A172 (cell line): Measurements from ENCODE around the gene TMEM236. TPM values are rescaled to one million over a fixed set of nuclear protein-coding genes. Genes with fewer than 3 reads are reported as not detected.
"Not testable (repeated sequence)": the region's sequence is repeated elsewhere in the genome, so short reads cannot be mapped to it uniquely, and the experiment has no call there.

ENCODE experiments used
- DNase-seq: peaks from one replicate; pipeline ENCODE4 v3.0.0-alpha.2; 2015; ENCODE audit warnings: low spot score
- total RNA-seq: library from RNA; depleted of rRNA; stranded (reverse); fragments of >200 nt; shearing (Covaris generic); gene quantifications from 2 replicates; pipeline ENCODE4 v1.2.3, GENCODE V29; 2014; rRNA removed

Gene TMEM236, protein sequence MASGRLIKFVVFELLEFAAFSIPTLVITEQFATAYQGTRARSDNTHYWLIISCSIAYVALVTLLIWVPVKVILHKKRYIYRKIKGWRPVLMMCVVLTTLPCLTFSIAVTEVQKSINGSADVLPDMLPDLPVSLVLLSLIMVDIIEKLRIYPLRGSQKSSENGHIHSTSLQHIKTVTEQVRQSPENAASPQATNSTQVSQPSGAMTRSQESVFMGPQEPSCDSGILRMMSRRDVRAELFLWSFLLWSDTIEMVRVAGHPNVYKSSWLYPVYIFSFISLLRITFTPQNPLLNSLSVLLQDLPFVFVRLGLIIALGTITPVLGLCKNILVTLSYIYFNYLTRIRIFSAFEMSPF
- total RNA-seq, result 0.05 and 0.12 TPM in 2 replicates

DNA sequence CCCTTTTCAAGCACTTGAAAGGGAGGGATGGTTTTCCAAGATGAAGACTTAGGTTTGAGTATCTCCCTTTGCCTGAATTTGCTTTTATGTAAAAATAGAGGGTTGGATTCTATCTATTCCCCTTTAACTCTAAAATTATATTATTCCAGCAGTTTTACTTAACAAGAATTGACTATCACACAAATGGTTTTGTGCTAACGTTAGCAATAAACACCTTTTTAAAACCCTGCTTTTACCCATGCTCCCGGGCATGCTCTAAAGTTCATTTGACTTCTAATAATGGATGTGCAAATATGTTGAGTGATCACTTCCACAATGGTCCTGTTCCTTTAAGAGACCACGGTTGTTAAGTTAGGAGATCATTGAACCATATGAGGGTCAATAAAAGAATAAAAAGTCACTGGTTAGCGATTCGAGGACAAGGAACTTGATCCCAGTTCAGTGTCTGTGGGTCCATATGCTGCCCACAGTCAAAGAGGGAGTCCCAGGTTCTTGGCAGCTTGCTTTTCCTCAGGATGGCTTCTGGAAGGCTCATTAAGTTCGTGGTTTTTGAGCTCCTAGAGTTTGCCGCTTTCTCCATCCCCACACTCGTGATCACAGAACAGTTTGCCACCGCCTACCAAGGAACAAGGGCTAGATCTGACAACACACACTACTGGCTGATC, at the start of gene TMEM236:
TSS of gene TMEM236 (plus strand) at position 421 of the 665 bp plus-strand sequence. CDS start at position 516, 95 bp downstream.
- no peak for DNase-seq

DNA sequence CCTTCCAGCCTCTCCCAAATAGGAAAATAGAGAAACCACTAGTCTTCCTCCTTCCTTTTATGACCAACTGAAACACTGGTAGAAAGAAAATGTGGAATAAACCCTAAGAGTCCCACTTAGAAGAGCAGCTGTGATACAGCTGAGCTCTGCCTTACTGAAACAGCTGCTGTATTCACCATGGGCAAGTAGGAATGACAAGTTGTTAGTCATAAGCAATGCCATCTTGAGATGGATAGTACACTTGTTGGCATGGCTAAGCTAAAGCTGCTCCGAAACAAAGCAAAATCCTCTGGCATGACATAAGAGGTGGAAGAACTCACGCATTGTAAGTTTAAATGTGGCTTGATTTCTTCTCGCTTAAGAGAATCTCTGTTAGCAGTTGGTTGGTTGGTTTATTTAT, 48.3 kb upstream of the TMEM236 start:
- no peak for DNase-seq

DNA sequence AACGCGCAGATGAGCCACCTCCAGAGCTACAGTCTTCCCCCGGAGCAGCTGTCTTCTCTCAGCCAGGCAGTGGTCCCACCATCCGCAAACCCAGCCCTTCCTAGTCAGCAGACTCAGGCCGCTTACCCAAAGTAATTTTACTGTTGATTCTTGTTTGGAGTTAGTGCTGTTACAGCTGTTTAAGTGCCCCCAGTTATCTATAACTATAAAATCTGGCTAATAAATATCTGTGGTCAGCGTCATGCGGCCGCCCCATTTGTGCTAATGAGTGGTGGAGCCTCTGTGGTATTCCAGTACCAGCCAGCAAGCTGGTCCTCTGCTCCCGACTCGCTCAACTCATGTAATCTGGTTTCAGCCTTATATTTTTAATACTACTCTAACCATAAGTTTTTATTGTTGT, 43.2 kb upstream of the TMEM236 start:
- peak; percentile 19 for DNase-seq

DNA sequence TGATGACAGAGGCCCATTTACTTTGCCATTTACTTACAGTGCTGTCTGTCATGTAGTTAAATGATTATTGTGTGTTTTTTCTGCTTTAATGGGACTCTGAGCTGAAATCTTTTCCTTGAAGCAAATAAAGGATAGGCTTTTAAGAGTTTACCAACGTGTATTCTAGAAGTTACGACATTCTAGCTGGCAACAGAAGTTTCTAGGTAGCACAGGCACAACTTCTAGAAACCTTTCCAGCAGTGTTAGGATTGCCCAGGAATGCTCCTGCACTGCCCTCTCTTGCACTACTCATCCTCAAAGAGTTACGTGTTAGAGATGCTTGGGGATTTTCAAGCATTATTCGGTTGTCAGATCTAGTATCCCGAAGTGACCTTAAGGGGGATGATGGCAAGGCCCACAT, 42.5 kb upstream of the TMEM236 start:
- no peak for DNase-seq

DNA sequence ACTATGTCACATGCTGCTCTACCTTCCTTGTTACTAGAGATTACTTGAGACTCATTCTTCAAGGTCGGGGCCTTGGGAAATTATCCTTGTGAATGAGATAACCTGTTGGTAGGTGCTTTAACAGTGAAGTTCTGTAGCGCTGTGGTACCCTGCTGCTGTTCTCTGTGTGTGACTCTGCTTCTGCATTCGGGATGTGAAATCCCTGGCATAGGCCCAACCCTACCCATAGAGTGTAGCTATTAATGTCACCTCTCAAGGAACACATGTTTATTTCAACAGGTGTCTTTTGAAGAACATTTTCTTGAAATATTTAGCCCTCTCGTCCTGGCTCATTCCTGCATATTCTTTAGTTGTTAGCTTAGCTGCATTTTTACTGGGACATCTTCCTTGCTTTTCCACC, 41.8 kb upstream of the TMEM236 start:
- DNase-seq, result no peak

DNA sequence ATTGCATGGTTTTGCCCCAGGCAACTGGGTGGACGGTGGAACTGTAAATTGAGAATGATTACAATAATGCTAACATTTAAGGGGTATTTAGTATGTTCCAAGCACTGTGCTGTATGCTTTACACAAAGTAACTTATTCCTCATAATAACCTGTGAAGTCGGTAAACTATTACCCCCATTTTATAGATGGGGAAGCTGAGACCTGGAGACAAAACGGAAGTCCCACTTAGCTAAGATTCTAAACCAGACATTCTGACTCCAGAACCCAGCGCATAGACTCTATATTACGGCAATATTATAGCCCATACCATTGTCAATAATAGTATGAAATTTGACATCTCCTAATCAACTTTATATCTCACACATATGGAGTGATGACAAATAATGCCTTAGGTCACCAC, 39.9 kb upstream of the TMEM236 start:
- no peak for DNase-seq

DNA sequence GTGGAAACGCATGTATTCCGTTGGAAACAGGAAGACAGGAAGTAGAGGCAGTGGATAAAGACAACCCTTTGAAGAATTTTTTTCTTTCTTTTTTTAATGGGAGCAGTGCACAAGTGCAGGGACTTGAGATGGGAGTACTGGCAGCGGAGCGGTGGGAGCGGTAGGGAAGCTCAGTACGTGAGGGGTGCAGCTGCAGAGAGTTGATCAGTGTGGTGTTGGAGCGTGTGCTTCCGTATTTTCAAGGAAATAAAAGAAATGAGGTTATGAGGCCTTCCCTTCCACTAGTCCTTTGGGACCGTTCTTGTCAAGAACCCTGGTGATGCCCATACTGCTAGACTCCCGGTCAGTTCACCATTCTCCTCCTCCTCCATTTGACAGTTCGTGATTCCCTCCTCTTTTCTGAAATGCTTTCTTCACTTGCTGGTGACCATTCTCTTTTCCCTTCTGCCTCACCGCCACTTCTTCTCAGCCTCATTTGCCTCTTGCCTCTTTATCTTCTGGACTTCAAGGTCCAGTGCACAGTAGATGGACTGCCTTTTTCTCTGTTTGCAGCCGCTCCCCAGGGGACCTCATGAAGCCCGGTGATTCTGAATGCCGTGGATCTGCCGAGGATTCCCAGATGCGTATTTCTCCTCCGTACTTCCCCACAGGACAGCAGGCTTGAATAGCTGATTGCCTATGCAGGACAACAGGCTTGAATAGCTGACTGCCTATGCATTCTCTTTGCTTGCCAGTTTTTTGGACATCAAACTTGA, 39.1 kb upstream of the TMEM236 start:
- DNase-seq, result no peak

DNA sequence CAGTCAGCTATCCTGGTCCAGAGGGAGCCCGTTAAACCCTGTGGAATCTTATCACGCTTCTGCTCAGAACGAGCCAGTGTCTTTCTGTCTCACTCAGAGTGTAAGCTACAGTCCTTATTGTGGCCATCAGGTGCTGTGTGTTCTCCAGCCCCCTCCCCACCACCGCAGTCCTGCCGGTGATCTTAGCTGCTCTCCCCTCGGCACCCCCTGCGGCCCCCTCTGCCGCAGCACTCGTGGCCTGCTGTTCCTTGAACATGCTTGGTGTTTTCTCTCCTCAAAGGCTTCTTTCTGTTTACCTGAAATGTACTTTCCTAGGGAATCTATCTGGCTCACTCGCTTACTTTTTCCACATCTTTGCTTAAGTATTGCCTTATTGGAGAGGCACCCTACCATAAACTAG, 38.2 kb upstream of the TMEM236 start:
- no peak for DNase-seq

DNA sequence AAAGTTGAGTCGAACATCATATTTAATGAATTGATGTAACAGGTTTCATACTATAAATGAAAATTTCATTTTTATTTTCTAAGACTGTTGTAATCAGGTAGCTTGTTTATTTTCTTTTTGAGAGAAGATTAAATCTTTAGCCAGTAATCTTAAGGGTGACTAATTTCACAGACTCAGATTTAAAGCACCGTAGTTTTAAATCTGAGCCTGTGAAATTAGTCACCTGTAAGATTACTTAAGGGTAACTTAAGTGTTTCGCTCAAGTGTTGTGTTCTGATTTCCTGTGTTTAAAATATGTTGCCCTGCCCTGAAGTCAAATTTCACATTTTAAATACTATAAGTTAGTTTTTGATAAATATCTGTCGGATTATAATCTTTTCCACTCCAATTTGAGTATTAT, 35.8 kb upstream of the TMEM236 start:
- no peak for DNase-seq

DNA sequence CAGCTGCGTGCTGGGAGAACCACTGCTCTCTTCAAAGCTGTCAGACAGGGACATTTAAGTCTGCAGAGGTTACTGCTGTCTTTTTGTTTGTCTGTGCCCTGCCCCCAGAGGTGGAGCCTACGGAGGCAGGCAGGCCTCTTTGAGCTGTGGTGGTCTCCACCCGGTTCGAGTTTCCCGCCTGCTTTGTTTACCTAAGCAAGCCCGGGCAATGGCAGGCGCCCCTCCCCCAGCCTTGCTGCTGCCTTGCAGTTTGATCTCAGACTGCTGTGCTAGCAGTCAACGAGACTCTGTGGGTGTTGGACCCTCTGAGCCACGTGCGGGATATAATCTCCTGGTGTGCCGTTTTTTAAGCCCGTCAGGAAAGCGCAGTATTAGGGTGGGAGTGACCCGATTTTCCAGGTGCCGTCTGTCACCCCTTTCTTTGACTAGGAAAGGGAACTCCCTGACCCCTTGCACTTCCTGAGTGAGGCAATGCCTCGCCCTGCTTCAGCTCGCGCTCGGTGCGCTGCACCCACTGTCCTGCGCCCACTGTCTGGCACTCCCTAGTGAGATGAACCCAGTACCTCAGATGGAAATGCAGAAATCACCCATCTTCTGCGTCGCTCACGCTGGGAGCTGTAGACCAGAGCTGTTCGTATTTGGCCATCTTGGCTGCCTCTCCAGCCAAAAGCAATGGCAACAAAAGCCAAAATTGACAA, 29.5 kb upstream of the TMEM236 start:
- not testable (repeated sequence) for DNase-seq

DNA sequence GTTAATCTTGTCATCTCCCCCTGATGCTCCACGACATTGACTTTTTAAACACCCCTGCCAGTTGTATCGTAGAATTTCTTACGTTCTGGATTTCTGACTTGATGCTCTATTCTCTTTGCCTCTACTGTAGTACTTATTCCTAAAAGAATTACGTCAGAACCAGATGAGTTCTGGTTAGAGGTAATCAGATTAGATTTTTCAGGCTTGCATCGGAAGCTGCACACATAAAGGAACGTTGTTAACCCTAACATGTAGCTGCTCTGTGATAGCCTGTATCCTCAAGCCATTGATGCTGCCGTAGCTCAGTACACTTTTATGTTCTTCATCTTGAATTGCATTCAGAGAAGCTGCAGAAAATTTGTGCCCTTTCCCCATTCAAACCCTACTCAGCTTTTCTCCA, 26.3 kb upstream of the TMEM236 start:
- no peak for DNase-seq

DNA sequence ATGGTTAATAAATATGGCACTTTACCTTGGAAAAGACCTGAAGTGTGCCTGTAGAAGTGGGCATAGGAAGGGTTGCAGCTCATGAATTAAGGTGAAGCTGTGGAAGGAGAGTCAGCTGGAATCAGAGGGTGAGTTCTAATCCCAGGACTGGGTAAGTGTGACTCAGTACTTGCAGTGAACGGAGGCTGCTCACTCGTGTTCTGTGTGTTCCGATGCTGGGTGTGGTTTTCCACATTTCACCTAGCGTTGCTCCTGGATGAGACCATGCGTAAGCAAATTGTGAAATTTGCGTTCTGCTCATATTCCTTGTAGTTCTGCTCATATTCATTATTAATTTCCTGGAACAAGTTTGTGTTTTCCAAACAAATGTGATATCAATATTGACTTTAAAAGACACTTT, 22.4 kb upstream of the TMEM236 start:
- DNase-seq, result no peak

DNA sequence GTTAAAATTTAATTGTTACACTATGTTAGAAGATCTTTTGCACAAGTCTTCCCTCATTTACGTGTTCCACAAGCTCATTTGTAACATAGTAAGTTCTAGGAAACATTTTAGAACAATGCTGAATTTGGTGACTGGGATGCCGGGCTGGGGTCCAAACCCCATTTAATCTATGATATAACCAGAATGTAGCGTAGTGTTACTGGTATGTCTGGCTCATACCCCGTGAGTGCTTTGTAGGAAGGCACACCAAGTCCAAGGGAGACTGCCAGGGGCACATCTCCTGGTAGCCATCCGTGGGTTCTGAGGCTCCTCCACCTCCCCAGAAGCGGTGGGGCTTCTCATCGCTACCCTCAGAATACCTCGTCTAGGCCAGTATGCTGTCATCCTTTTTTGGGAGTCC, 21.3 kb upstream of the TMEM236 start:
- DNase-seq, result no peak

DNA sequence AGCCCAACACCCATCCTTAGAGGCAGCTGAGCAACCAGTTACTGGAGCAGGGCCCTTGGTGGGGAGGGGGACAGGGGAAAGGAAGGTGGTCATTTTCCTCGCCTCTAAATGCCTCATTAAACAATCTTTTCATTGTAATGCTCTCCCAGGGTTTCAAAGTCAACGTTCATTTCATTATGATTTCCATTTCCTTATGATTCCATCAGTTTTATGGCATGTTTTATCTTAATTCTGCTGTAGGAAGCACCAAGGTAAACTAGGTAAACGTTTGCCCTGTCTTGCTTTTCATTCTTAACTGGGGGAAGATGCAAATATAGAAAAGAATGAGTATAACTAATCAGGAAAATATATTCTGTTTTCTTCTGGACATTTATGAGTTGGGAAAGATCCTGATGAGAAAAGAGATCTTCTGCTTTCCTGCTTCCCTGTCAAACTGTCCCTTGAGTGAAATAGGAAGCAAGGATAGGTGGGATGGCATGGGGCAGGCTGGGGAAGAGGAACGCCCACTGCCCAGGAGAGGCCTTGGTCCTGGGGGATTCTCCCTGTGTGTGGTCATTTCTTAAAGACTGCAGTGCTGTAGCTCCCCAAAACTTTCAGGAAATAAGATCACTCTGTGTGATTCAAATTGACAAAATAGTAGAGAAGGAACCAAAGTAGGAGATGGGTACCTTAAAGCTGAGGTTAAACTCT, 20.5 kb upstream of the TMEM236 start:
- DNase-seq, result no peak

DNA sequence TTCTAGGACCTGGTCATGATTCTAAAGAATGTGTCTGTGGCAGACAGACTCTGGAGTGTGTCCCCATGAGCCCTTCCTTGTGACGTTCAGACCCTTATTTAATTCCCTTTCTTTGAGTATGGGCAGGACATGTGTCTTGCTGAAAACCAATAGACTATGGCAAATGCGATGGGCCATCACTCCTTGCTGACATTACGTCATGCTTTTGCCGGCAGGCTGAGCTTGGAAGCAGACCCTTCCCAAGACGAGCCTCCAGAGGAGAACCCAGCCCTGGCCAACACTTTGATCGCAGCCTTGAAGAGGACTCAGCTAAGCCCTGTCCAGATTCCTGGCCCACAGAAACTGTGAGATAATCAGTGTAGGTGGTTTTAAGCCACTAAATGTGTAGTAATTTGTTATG, 18.4 kb upstream of the TMEM236 start:
- DNase-seq, result no peak

DNA sequence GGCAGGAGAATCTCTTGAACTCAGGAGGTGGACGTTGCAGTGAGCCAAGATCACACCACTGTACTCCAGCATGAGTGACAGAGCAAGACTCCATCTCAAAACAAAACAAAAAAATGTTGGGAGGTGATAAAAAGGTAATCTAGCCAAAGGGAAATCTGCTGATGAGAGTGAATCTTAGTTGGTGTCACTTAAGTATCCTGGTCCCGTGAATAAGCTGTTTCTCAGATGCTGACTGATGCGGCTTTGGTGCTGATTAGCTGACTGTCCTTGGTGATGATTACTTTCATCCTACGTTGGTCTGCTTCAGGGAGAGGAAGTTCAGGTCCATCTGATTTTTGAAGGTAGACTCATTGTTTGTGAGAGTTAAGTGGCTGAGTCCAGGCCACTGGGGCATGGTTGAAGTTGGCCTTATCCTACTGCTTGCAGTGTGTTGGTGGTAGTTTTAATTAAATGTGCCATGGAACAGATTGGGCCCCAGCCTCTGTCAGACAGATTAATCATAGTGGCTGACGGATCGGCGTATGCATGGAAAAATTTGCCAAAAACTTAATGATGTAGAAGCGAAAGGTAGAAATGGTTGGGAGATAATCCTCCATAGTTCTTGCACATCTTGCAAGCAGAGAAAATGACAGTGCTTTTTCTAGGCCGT, 17.4 kb upstream of the TMEM236 start:
- no peak for DNase-seq

DNA sequence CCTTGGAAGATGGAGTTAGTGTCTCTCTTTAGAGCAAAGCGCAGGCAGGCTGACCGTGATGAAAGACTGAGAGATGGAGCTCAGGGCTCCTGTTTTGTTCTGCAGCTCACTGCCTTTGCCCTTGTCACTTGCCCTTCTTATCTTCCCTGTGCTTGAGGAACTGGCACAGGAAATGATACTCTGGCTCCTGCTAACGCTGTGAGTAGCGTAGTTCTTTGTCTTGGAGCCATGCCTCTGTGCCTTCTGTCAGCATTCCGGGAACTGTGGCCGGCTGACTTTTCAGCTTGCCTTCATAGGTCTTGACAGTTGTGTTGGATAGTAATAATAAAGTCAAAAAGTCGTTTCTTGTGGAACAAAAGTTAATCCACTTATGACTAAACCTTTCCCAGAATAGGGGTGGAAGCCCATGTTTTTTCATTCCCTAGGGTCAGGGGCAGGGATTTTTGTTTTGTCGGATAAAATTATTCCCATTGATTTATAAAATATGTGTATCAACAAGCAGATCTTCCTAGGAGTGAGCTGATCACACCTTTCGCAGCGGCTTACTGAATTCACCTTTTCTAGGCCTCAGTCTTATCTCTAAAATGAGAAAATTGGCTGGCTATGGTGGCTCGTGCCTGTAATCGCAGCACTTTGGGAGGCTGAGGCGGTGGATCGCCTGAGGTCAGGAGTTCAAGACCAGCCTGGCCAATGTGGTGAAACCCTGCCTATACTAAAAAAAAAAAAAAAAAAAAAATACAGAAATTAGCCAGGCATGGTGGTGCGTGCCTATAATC, 16.6 kb upstream of the TMEM236 start:
- DNase-seq, result no peak

DNA sequence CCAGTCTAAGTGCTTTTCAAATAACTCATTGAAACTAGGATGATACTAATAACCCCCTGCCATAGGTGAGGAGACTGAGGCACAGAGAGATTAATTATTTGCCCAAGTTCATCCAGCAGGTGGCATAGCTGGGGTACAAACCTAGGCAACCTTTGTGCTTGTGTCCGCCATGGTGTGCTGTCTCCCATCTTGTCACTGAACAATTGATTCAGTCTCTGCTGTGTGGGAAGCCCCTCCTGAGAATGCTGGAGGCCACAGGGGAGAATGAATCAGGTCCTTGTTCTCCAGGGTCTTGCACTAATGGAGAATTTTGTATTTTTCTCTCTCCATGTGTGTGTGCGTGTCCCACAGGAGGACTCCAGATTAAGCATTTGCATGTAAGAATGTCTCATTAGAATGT, 15.8 kb upstream of the TMEM236 start:
- no peak for DNase-seq

DNA sequence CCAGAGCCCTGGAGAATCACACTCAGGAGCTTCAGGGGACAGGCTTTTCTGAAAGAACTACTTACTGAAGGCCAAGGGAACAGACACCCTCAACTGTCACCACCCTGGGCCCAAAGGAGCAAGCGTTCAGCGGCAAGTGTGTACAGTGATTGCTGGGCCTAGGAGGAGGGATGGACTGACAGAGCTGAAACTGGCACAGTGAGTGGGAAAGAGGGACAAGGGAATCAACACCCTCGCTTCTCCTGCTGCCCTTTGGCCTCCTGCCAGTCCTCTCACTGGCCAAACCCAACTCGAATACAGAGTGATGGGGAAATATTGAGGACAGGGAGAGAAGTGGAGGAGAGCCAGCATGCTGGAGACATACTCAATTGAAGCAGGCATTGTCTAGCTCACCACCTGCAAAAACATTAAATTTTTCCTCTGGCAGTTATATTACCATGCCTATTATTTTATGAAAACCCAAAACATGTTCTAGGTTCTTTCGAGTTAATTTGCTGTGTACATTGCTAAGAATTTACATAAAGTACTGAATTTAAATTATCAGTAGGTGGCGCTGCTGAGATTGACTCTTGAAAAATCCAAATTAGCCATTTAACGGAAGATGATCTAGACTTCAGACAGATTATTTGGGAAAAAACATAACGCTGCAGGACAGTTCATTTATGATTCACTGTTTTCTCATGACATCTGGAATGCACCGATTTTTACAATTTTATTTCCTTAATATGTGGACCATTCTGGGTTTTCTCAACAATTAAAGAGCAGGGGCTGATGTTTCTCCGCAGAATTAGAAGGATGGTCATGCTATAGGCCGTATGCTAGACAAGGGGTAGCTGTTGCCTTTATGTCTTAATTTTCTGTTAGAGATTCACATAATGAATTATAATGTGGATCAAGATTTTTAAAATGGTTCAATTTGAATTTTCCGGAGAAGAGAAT, 14.7 kb upstream of the TMEM236 start:
- peak; percentile 43 for DNase-seq
